GM12865 (cell line): ENCODE results near the gene NFATC2.

Experiments used
- DNase-seq: peaks from one replicate; pipeline ENCODE4 v3.0.0; 2010; ENCODE audit warnings: low read depth
- H3K4me3 ChIP-seq: 2 replicates; pipeline ENCODE4 v1.5.1; 2011; ENCODE audit warnings: mild to moderate bottlenecking, low read depth, low read length, control low read depth
- CTCF ChIP-seq: IDR thresholded peaks from 2 replicates; pipeline ENCODE4 v1.5.1; 2011; ENCODE audit warnings: low read length, control low read depth, low read depth, inconsistent platforms; ENCODE audit not compliant: insufficient read depth; ENCODE audit errors: missing control alignments

The NFATC2 gene

GRCh38 chr20:51398083-51398482 lies 144.4 kb downstream of the NFATC2 start:
- no peak for DNase-seq
- TF ChIP-seq CTCF: no peak
- H3K4me3 ChIP-seq: no peak overlapping the region

- DNase-seq: no peak
- H3K4me3 ChIP-seq: no peak overlapping the region
- TF ChIP-seq CTCF: no peak
Measured at GRCh38 chr20:51397137-51397536, 145.4 kb downstream of the NFATC2 start.

GRCh38 chr20:51396365-51396909 lies 146.1 kb downstream of the NFATC2 start:
- no peak for TF ChIP-seq CTCF
- no peak overlapping the region for H3K4me3 ChIP-seq
- no peak for DNase-seq

- TF ChIP-seq CTCF: no peak
Measured at GRCh38 chr20:51394706-51395105, 147.8 kb downstream of the NFATC2 start.

GRCh38 chr20:51393571-51393970 lies 148.9 kb downstream of the NFATC2 start:
- TF ChIP-seq CTCF: no peak
- no peak overlapping the region for H3K4me3 ChIP-seq
- DNase-seq: no peak

More at GRCh38 chr20:51394706-51395105, 147.8 kb downstream of the NFATC2 start:
- no peak overlapping the region for H3K4me3 ChIP-seq
- no peak for DNase-seq

- TF ChIP-seq CTCF: no peak
- DNase-seq: peak; percentile 35
- H3K4me3 ChIP-seq: no peak overlapping the region
Measured at GRCh38 chr20:51392614-51393186, 149.8 kb downstream of the NFATC2 start.

- DNase-seq: no peak
- H3K4me3 ChIP-seq: no peak overlapping the region
- no peak for TF ChIP-seq CTCF
Measured at GRCh38 chr20:51391926-51392325, 150.6 kb downstream of the NFATC2 start.
